ENCODE results near the gene KCNQ1. TPM values are rescaled to one million over a fixed set of nuclear protein-coding genes. Genes with fewer than 3 reads are reported as not detected.

KCNQ1 gene
- total and polyA plus RNA-seq, 2 of the 13 experiments (the other 11 are each of a cell fraction or from before 2014, with no cell fraction given): 0.02 to 0.08 TPM

GRCh38 chr11:2730272-2731129 is 285.7 kb downstream of the KCNQ1 start (continued):
- TF ChIP-seq RERE (CRISPR knock-in tag; IDR thresholded peaks at IDR 0.05; ENCODE audit: low read depth) (peak; percentile 42; the same call in 1 of the 2 replicates), ONECUT2 (CRISPR knock-in tag; IDR thresholded peaks at IDR 0.05) (peak; percentile 83), ZNF577 (CRISPR knock-in tag; IDR thresholded peaks at IDR 0.05; ENCODE audit: borderline replicate concordance, low read depth) (no peak), ZNF124 (CRISPR knock-in tag; IDR thresholded peaks at IDR 0.05) (no peak), SALL1 (CRISPR knock-in tag; IDR thresholded peaks at IDR 0.05) (peak; percentile 67), ZNF350 (CRISPR knock-in tag; IDR thresholded peaks at IDR 0.05; ENCODE audit: borderline replicate concordance, low read depth) (peak; percentile 56), ZNF710 (CRISPR knock-in tag; IDR thresholded peaks at IDR 0.05; ENCODE audit: borderline replicate concordance) (peak; percentile 91), DPF2 (CRISPR knock-in tag; IDR thresholded peaks at IDR 0.05; ENCODE audit: borderline replicate concordance, low read depth) (0 out of 2 replicates have a peak, but pooled peaks have one; percentile 43), SAFB2 (CRISPR knock-in tag; IDR thresholded peaks at IDR 0.05; ENCODE audit: borderline replicate concordance, low read depth) (no peak; the same call in 1 of the 2 replicates), NR3C1 (CRISPR knock-in tag; IDR thresholded peaks at IDR 0.05) (no peak), ZNF629 (CRISPR knock-in tag; conservative IDR thresholded peaks at IDR 0.05) (peak; percentile 15; the same call in 1 of the 2 replicates), ETV5 (CRISPR knock-in tag; IDR thresholded peaks at IDR 0.05; ENCODE audit: borderline replicate concordance) (peak; percentile 70; the same call in 1 of the 2 replicates), DMAP1 (CRISPR knock-in tag; IDR thresholded peaks at IDR 0.05) (peak; percentile 50), ELF3 (CRISPR knock-in tag; IDR thresholded peaks at IDR 0.05) (peak; percentile 62; the same call in 1 of the 2 replicates), ZNF225 (CRISPR knock-in tag; IDR thresholded peaks at IDR 0.05) (peak; percentile 10; the same call in 1 of the 2 replicates)

Measured in HepG2 (cell line).